CD14-positive monocyte (primary cell): ENCODE data around the gene CXADR. TPM values are rescaled to one million over a fixed set of nuclear protein-coding genes. Genes with fewer than 3 reads are reported as not detected.

Experiments used
- DNase-seq, 3 donors: peaks; one replicate each; pipeline ENCODE4 v3.0.0-alpha.2; 2011 to 2022
- H2AFZ ChIP-seq: 2 replicates; pipeline ENCODE4 v1.6.0; 2012; ENCODE audit warnings: mild to moderate bottlenecking, low read depth, low read length, inconsistent platforms; ENCODE audit not compliant: insufficient read depth, poor library complexity, severe bottlenecking
- H3K27ac ChIP-seq, 2 donors: 1 replicate in 1 of 2; 2 replicates in 1 of 2; pipeline ENCODE4 v1.5.1; 2012 to 2013; ENCODE audit warnings: low read length in 2 of 2, control low read depth in 1 of 2, inconsistent platforms in 1 of 2, low read depth in 1 of 2, mild to moderate bottlenecking in 1 of 2
- H3K27me3 ChIP-seq, 2 donors: one replicate each; pipeline versions ENCODE4 v1.6.0 to v1.6.1; 2011 to 2013; ENCODE audit warnings: low read length in 2 of 2; ENCODE audit not compliant: control insufficient read depth in 2 of 2, insufficient read depth in 2 of 2
- H3K36me3 ChIP-seq, 2 donors: replicated peaks in 1 of 2; 1 replicate in 1 of 2; 2 replicates in 1 of 2; pipeline versions ENCODE4 v1.5.1 to v1.6.1; 2012 to 2013; ENCODE audit warnings: low read length in 2 of 2, control low read depth in 1 of 2, inconsistent platforms in 1 of 2, mild to moderate bottlenecking in 1 of 2; ENCODE audit not compliant: insufficient read depth in 2 of 2, control insufficient read depth in 1 of 2
- H3K4me1 ChIP-seq, 2 donors: 1 replicate in 1 of 2; 2 replicates in 1 of 2; pipeline versions ENCODE4 v1.5.1 to v1.6.1; 2012 to 2013; ENCODE audit warnings: low read length in 2 of 2, control low read depth in 1 of 2, inconsistent platforms in 1 of 2, mild to moderate bottlenecking in 1 of 2, moderate library complexity in 1 of 2; ENCODE audit not compliant: insufficient read depth in 2 of 2, control insufficient read depth in 1 of 2
- H3K4me2 ChIP-seq: replicated peaks from 2 replicates; pipeline ENCODE3; 2012; ENCODE audit warnings: low read length, moderate library complexity, mild to moderate bottlenecking; ENCODE audit not compliant: poor library complexity, severe bottlenecking; ENCODE audit errors: extremely low read depth
- H3K4me3 ChIP-seq, 3 experiments: fragments of 200-600 bp in 1 of 3; sonication (generic) in 1 of 3; replicated peaks in 1 of 3; 1 replicate in 2 of 3; 2 replicates in 1 of 3; pipeline ENCODE4 v1.5.1; 2011 to 2013; ENCODE audit warnings: low read length in 3 of 3, mild to moderate bottlenecking in 3 of 3, control low read depth in 2 of 3, low read depth in 2 of 3, inconsistent platforms in 1 of 3, moderate library complexity in 1 of 3
- H3K79me2 ChIP-seq: 2 replicates; pipeline ENCODE4 v1.6.0; 2012; ENCODE audit warnings: mild to moderate bottlenecking, control low read depth, inconsistent platforms, low read length, moderate library complexity; ENCODE audit not compliant: insufficient read depth
- H3K9ac ChIP-seq: 2 replicates; pipeline ENCODE4 v1.6.0; 2017; ENCODE audit warnings: low read length, mild to moderate bottlenecking; ENCODE audit not compliant: insufficient read depth, poor library complexity, severe bottlenecking
- H3K9me3 ChIP-seq, 2 donors: replicated peaks in 1 of 2; 1 replicate in 1 of 2; 2 replicates in 1 of 2; pipeline versions ENCODE4 v1.5.1 to v1.6.1; 2012 to 2013; ENCODE audit warnings: low read length in 2 of 2, control low read depth in 1 of 2; ENCODE audit not compliant: control insufficient read depth in 1 of 2, insufficient read depth in 1 of 2
- H4K20me1 ChIP-seq: 2 replicates; pipeline ENCODE4 v1.6.0; 2012; ENCODE audit warnings: mild to moderate bottlenecking, low read length, control low read depth, moderate library complexity; ENCODE audit not compliant: insufficient read depth
- H3K27ac Mint-ChIP-seq, 7 donors: one replicate each; pipeline ENCODE4 v1.8.0; 2020; ENCODE audit warnings: mild to moderate bottlenecking in 7 of 7, mixed read lengths in 7 of 7, moderate library complexity in 6 of 7, inconsistent platforms in 2 of 7
- H3K27me3 Mint-ChIP-seq, 3 donors: one replicate each; pipeline ENCODE4 v1.8.0; 2021 to 2022; ENCODE audit warnings: low read depth in 3 of 3, mild to moderate bottlenecking in 3 of 3, mixed read lengths in 3 of 3, moderate library complexity in 3 of 3, inconsistent platforms in 1 of 3
- H3K36me3 Mint-ChIP-seq, 2 donors: one replicate each; pipeline ENCODE4 v1.8.0; 2020; ENCODE audit warnings: mixed read lengths in 2 of 2, inconsistent platforms in 1 of 2, mild to moderate bottlenecking in 1 of 2
- H3K4me1 Mint-ChIP-seq: one replicate; pipeline ENCODE4 v1.8.0; 2020; ENCODE audit warnings: mild to moderate bottlenecking, mixed read lengths
- H3K4me3 Mint-ChIP-seq, 2 donors: one replicate each; pipeline ENCODE4 v1.8.0; 2020; ENCODE audit warnings: mild to moderate bottlenecking in 2 of 2, mixed read lengths in 2 of 2, moderate library complexity in 1 of 2
- H3K9me3 Mint-ChIP-seq, 7 donors: one replicate each; pipeline ENCODE4 v1.8.0; 2020 to 2022; ENCODE audit warnings: mixed read lengths in 7 of 7, mild to moderate bottlenecking in 6 of 7, moderate library complexity in 6 of 7, inconsistent platforms in 2 of 7
- CTCF ChIP-seq: fragments of 200-600 bp; IDR thresholded peaks from one replicate; pipeline ENCODE4 v1.8.0; 2022; ENCODE audit warnings: antibody characterized with exemption, mild to moderate bottlenecking
- WGBS: methylation state at CpG from one replicate; pipeline ENCODE4 v1.1.5; 2013; ENCODE audit warnings: missing lambda C conversion rate; ENCODE audit not compliant: insufficient coverage; 5-methylcytosine and 5-hydroxymethylcytosine counted together
- intact Hi-C, 2 donors: fragments of 100-400 bp; cut with micrococcal nuclease; formaldehyde crosslinking; loops; one replicate each; pipeline versions ENCODE4 v1.15.0 to v1.15.1; 2023
- polyA plus RNA-seq, 3 donors: library from polyadenylated mRNA; depleted of rRNA in 1 of 3; unstranded in 2 of 3; stranded (reverse) in 1 of 3; fragments of 300-500 nt in 2 of 3; fragments of >200 nt in 1 of 3; fragmentation: Illumina TruSeq in 2 of 3; gene quantifications; 1 replicate in 2 of 3; 2 replicates in 1 of 3; pipeline ENCODE4 v1.2.3, GENCODE V29; 2012 to 2021

CXADR gene
- polyA plus RNA-seq, 3 donors = not detected

GRCh38 chr21:17598437-17598836, 85.6 kb downstream of the CXADR start:
- no peak for DNase-seq
- H3K9ac ChIP-seq = no peak overlapping the region
- H3K4me3 ChIP-seq = no peak overlapping the region
- intact Hi-C loops = no loop called here
- H3K36me3 Mint-ChIP-seq = peaks cover 48 to 64% of the 10 kb centered on the region in 2 donors
- H3K4me1 ChIP-seq = no peaks in the 10 kb centered on the region
- no peaks in the 10 kb centered on the region for H3K79me2 ChIP-seq
- no peak for TF ChIP-seq CTCF
- H3K9me3 ChIP-seq = no peaks in the 10 kb centered on the region
- no peak overlapping the region for H3K27ac Mint-ChIP-seq
- 50% methylated on average over 2 of the region's 3 CpGs for WGBS
- no peak overlapping the region for H2AFZ ChIP-seq
- H3K36me3 ChIP-seq = peaks cover 20 to 82% of the 10 kb centered on the region in 2 donors
- no peak overlapping the region for H3K4me3 Mint-ChIP-seq
- no peaks in the 10 kb centered on the region for H4K20me1 ChIP-seq
- H3K9me3 Mint-ChIP-seq = no peaks in the 10 kb centered on the region
- no peak overlapping the region for H3K27ac ChIP-seq
- no peaks in the 10 kb centered on the region for H3K27me3 Mint-ChIP-seq
- no peaks in the 10 kb centered on the region for H3K4me1 Mint-ChIP-seq
- H3K4me2 ChIP-seq = no peak overlapping the region
- H3K27me3 ChIP-seq = no peaks in the 10 kb centered on the region

- peaks cover 18 to 59% of the 10 kb centered on the region in 2 donors for H3K36me3 ChIP-seq
- Mint-ChIP-seq H3K9me3 (no peaks in the 10 kb centered on the region), H3K36me3 (peaks cover 47 to 57% of the 10 kb centered on the region in 2 donors), H3K27ac (no peak overlapping the region), H3K4me3 (no peak overlapping the region), H3K4me1 (no peaks in the 10 kb centered on the region), H3K27me3 (no peaks in the 10 kb centered on the region)
- no CpG with 5 or more reads among the region's 3 CpGs for WGBS
- no peak overlapping the region for H3K27ac ChIP-seq
- DNase-seq = no peak
- no peaks in the 10 kb centered on the region for H4K20me1 ChIP-seq
- intact Hi-C loops = no loop called here
- TF ChIP-seq CTCF = no peak
- H3K27me3 ChIP-seq = no peaks in the 10 kb centered on the region
- no peak overlapping the region for H3K4me2 ChIP-seq
- no peak overlapping the region for H3K9ac ChIP-seq
- no peak overlapping the region for H2AFZ ChIP-seq
- no peaks in the 10 kb centered on the region for H3K9me3 ChIP-seq
- H3K79me2 ChIP-seq = no peaks in the 10 kb centered on the region
- no peak overlapping the region for H3K4me3 ChIP-seq
- H3K4me1 ChIP-seq = no peaks in the 10 kb centered on the region
Observed at GRCh38 chr21:17602874-17603273, 90.0 kb downstream of the CXADR start.
